Fibroblast of pulmonary artery (primary cell): ENCODE measurements around the gene LAT.

Experiments
- DNase-seq: peaks from one replicate; pipeline ENCODE4 v3.0.0-alpha.2; 2010; ENCODE audit warnings: low read depth
- H3K4me3 ChIP-seq: replicated peaks from 2 replicates; pipeline ENCODE4 v1.5.1; 2011; ENCODE audit warnings: low read depth, mild to moderate bottlenecking, control low read depth, low read length, moderate library complexity
- CTCF ChIP-seq: IDR thresholded peaks from 2 replicates; pipeline ENCODE4 v1.5.1; 2011; ENCODE audit warnings: mild to moderate bottlenecking, control low read depth, low read length, inconsistent platforms; ENCODE audit errors: missing control alignments

Gene LAT

GRCh38 chr16:29028457-29029167, 43.8 kb downstream of the LAT start:
- no peak overlapping the region for H3K4me3 ChIP-seq
- DNase-seq: no peak
- no peak for TF ChIP-seq CTCF

GRCh38 chr16:29029168-29029994, 44.5 kb downstream of the LAT start:
- no peak for TF ChIP-seq CTCF
- peak; percentile 95 for DNase-seq
- no peak overlapping the region for H3K4me3 ChIP-seq

- no peak overlapping the region for H3K4me3 ChIP-seq
- no peak for TF ChIP-seq CTCF
These were observed 45.4 kb downstream of the LAT start for GRCh38 chr16:29030086-29030840.

More at GRCh38 chr16:29030086-29030840, 45.4 kb downstream of the LAT start:
- no peak for DNase-seq
